Fibroblast of skin of scalp (primary cell): ENCODE measurements around the gene RNF220.

Source experiments
- DNase-seq: peaks from one replicate; pipeline ENCODE4 v3.0.0-alpha.2; 2013

The RNF220 gene

GRCh38 chr1:44640200-44640853, 235.3 kb downstream of the RNF220 start:
- no peak for DNase-seq

GRCh38 chr1:44641126-44642102, 236.4 kb downstream of the RNF220 start:
- no peak for DNase-seq

- no peak for DNase-seq
Measured at GRCh38 chr1:44642255-44642654, 237.2 kb downstream of the RNF220 start.

GRCh38 chr1:44642925-44643324, 237.9 kb downstream of the RNF220 start:
- DNase-seq = no peak

- DNase-seq = no peak
Measured at GRCh38 chr1:44643721-44644334, 238.8 kb downstream of the RNF220 start.

- DNase-seq = no peak
Measured at GRCh38 chr1:44644806-44645205, 239.8 kb downstream of the RNF220 start.

GRCh38 chr1:44645476-44646244, 240.6 kb downstream of the RNF220 start:
- no peak for DNase-seq

GRCh38 chr1:44646261-44647110, 241.4 kb downstream of the RNF220 start:
- no peak for DNase-seq

- no peak for DNase-seq
Measured at GRCh38 chr1:44647896-44648295, 242.8 kb downstream of the RNF220 start.

GRCh38 chr1:44648529-44649250, 243.6 kb downstream of the RNF220 start:
- DNase-seq = no peak

- no peak for DNase-seq
Measured at GRCh38 chr1:44649788-44650158, 244.7 kb downstream of the RNF220 start.

GRCh38 chr1:44650159-44650831, 245.2 kb downstream of the RNF220 start:
- no peak for DNase-seq

- no peak for DNase-seq
Measured at GRCh38 chr1:44651069-44651468, 246.0 kb downstream of the RNF220 start.

- peak; percentile 63 for DNase-seq
Measured at GRCh38 chr1:44652445-44653106, 247.5 kb downstream of the RNF220 start.

GRCh38 chr1:44653107-44653964, 248.3 kb downstream of the RNF220 start:
- no peak for DNase-seq

GRCh38 chr1:44654621-44655187, 249.6 kb downstream of the RNF220 start:
- DNase-seq = no peak

- peak; percentile 14 for DNase-seq
Measured at GRCh38 chr1:44655609-44656008, 250.6 kb downstream of the RNF220 start.

GRCh38 chr1:44659566-44659965, 254.5 kb downstream of the RNF220 start:
- no peak for DNase-seq
